Right hindlimb (tissue), 1 donor: ENCODE measurements around the gene GRIFIN.

Experiments
- DNase-seq: peaks from one replicate; pipeline ENCODE4 v3.0.0-alpha.2; 2018

GRIFIN gene

GRCh38 chr7:2476298-2476697 lies at the start of gene GRIFIN:
TSS of gene GRIFIN (minus strand) at chr7:2476398. CDS start at chr7:2476383, 15 bp downstream.
- no peak for DNase-seq

GRCh38 chr7:2524808-2525657 lies 48.8 kb upstream of the GRIFIN start:
- DNase-seq: no peak

- DNase-seq: peak; percentile 68
These were observed 48.0 kb upstream of the GRIFIN start for GRCh38 chr7:2523941-2524807.

GRCh38 chr7:2523461-2523936 lies 47.3 kb upstream of the GRIFIN start:
- no peak for DNase-seq

- no peak for DNase-seq
These were observed 46.7 kb upstream of the GRIFIN start for GRCh38 chr7:2522780-2523433.

GRCh38 chr7:2521952-2522591 lies 45.9 kb upstream of the GRIFIN start:
- peak; percentile 66 for DNase-seq

- DNase-seq: no peak
These were observed 45.1 kb upstream of the GRIFIN start for GRCh38 chr7:2521341-2521745.

GRCh38 chr7:2520761-2521290 lies 44.6 kb upstream of the GRIFIN start:
- no peak for DNase-seq

- DNase-seq: no peak
These were observed 44.0 kb upstream of the GRIFIN start for GRCh38 chr7:2520131-2520760.

GRCh38 chr7:2519119-2519930 lies 43.1 kb upstream of the GRIFIN start, which contains the start of gene LFNG:
TSS of gene LFNG (plus strand) at chr7:2519774. CDS start at chr7:2519862, 88 bp downstream.
- DNase-seq: peak; percentile 92

GRCh38 chr7:2518737-2519118 lies 42.5 kb upstream of the GRIFIN start:
- DNase-seq: peak; percentile 72

- peak; percentile 56 for DNase-seq
These were observed 41.7 kb upstream of the GRIFIN start for GRCh38 chr7:2517678-2518507.

GRCh38 chr7:2517026-2517425 lies 40.8 kb upstream of the GRIFIN start:
- peak; percentile 78 for DNase-seq

GRCh38 chr7:2516194-2516555 lies 40.0 kb upstream of the GRIFIN start:
- no peak for DNase-seq

GRCh38 chr7:2515424-2516193 lies 39.4 kb upstream of the GRIFIN start:
- DNase-seq: peak; percentile 80

- no peak for DNase-seq
These were observed 38.5 kb upstream of the GRIFIN start for GRCh38 chr7:2514473-2515423.

GRCh38 chr7:2513702-2514101 lies 37.5 kb upstream of the GRIFIN start:
- DNase-seq: no peak

- no peak for DNase-seq
These were observed 36.5 kb upstream of the GRIFIN start for GRCh38 chr7:2512713-2513112.
